ENCODE data around the gene RAPGEF4.
A peak's percentile ranks its signal among the peaks of the same experiment; 100 is the strongest.

Gene RAPGEF4

GRCh38 chr2:172967036-172967982 lies 231.7 kb downstream of the RAPGEF4 start:
- DNase-seq (ENCODE audit: low read depth in 2 of 2): no peak

- no peak for DNase-seq (ENCODE audit: low read depth in 2 of 2)
Observed at GRCh38 chr2:172968061-172968469, 232.4 kb downstream of the RAPGEF4 start.

DNA sequence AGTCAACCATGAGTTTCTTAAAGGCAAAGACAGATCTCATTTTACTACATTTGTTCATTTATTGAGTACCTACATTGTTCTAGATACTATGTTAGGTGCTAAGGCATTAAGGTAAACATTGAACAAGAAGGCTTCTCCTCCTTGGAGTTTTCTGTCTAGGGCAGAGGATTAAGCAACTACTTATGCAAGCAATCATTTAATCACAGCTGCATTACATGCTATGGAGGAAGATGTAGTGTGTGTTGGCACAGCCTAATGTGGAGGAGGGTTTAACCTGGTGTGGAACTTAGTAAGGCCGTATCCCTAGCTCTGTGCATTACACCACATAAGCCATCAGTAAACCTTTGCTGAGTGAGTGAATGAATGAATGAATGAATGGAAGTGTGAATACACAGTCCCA lies 233.5 kb downstream of the RAPGEF4 start:
- DNase-seq (ENCODE audit: low read depth in 2 of 2): no peak

DNA sequence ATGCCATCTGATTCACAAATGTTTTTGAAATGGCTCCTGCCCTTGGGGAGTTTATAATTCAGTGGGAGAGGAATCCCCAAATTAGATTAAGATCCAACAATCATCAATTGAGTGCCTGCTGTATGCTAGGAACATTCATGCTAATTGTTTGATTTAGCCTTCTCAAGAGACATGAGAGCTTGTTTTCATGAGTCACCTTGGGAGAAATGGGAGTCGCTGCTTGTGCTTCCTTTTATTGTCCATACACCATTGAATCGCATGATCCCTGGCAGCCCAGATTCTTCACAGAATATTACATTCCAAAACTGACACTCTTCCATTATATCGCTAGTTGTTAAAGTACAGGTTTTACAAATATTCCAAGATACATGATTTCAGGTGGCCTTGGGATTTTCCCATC lies 234.0 kb downstream of the RAPGEF4 start:
- no peak for DNase-seq (ENCODE audit: low read depth in 2 of 2)

- no peak for DNase-seq (ENCODE audit: low read depth in 2 of 2)
Observed at GRCh38 chr2:172970660-172971059, 235.0 kb downstream of the RAPGEF4 start.

- peak; percentile 6 to 34 for DNase-seq (ENCODE audit: low read depth in 2 of 2)
Observed at GRCh38 chr2:172972005-172972619, 236.5 kb downstream of the RAPGEF4 start.

DNA sequence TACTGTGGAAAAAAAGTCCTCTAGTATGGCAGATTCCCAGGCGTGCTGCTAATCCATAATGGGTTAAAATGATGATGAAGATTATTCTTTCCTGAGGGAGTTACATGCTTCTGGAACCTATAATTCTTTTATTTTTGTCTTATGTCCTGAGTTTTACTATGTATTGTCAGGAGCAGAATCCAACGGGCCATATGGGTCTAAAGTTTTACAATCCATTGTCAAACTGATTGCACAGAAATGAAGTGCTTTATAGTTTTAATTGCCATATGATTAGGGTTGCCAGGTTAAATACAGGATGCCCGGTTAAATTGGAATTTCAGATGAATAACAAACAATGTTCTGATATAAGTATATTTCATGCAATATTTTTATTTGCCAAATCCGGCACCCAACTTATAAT lies 239.1 kb downstream of the RAPGEF4 start:
- DNase-seq (ENCODE audit: low read depth in 2 of 2): no peak

DNA sequence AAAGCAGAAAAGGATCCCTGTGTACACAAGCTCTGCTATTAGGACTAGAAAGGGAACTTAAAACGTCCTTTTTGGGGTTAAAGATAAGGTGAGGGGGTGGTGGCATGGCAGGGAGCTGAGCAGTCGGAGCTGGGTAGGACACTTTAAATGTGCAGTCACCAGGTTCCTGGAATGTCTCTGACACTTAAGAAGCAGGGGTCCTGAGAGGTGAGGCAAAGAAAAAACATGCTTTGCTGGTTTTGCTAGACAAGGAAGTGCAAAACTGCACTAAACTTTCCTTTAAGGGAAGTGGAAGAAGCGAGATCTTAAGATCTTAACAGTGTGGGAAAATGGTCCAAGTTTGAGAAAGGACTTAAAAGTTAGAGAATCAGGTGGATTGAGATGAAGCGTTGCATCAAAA lies 240.5 kb downstream of the RAPGEF4 start:
- no peak for DNase-seq (ENCODE audit: low read depth in 2 of 2)

DNA sequence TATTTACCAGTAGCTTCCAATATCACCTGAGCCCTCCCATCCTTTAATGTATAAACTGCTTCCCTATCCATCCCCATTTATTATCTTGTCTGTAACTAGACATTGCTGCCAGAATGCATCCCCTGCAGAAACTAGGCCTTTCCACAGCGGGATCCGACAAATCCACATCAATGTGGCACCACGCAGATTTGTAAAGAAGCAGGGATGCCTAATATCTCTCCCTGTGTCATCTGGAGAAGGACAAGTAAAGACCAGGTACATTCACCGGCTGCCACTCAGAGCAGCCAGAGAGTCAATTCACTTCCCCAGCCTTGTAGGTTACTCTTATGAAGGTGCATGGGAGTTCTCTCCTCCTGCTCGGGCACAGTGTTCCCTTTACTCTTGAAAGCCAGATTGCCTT lies 241.2 kb downstream of the RAPGEF4 start:
- DNase-seq (ENCODE audit: low read depth in 2 of 2): no peak

DNA sequence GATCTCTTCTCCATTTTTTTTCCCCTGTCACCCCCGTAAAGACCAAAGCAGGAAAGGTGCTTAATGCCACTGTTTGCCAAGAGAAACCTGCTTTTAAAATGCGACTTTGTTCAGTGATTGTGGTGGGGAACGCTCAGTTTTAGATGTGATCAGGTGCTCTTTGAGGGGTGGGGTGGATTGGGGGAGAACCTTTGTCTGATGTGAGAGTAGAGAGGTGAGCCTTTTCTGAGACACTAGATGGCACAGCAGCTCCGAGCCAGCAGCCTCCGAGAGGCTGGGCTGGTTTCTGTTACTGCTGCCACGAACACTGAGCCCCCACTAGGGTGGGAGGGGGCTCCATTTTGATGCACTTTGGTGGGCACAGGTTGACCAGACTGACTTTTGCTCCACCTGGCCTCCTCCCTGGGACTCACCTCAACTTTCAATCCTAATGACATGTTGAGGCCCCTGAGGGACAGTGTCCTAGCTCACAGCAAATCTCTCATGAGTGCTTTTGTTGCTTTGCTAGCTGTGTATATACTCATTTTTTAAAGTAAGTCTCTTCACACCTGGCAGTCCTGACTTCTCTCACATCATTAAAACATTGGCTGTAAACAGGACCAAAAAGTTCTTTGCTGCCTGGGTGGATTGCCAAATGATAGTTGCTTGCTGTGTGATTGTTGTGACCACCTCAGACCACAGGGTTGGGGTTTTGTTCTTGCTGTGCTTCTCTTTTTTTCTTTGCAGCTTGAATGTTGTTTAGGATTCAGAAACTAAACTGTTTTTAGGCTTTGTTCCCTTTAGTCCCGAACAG lies 241.8 kb downstream of the RAPGEF4 start:
- DNase-seq (ENCODE audit: low read depth in 2 of 2): no peak

GRCh38 chr2:172978063-172978383 lies 242.4 kb downstream of the RAPGEF4 start:
- no peak for DNase-seq (ENCODE audit: low read depth in 2 of 2)

- no peak for DNase-seq (ENCODE audit: low read depth in 2 of 2)
Observed at GRCh38 chr2:172985139-172985892, 249.7 kb downstream of the RAPGEF4 start.

DNA sequence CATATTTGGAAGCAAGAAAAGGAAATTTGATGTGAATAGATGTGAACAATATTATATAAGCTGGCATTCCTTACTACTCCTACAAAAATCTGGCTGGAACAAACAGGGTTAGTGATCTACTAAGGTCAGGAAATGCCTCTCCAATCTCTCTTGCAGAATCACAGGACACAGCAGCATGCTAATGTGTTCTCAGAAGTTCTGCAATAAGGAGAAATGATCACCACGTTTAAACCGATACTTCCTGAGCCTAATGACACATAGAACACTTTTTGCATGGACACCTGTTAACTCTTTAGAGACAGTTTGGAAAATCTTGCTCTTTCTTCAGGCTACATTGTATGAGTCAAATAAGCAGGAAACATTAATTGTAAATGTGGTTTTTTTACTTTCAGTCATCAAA lies 250.4 kb downstream of the RAPGEF4 start:
- DNase-seq (ENCODE audit: low read depth in 2 of 2): no peak

DNA sequence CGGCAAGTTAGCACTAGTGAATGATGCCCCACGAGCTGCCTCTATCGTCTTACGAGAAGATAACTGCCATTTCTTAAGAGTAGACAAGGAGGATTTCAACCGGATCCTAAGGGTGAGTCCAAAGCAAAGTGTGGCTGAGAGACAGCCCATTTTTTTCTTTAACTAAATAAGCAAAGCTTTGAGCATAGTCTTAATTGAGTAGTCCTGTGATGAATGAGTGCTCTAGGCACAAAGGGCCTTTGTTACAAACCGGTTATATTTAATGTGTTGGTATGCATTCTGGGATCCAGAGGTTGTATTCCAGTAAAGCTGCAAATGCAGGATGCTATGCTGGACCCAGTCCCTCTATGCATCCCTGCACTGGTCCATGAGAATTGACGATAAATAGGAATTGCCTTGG lies 253.1 kb downstream of the RAPGEF4 start:
- no peak for DNase-seq (ENCODE audit: low read depth in 2 of 2)

DNA sequence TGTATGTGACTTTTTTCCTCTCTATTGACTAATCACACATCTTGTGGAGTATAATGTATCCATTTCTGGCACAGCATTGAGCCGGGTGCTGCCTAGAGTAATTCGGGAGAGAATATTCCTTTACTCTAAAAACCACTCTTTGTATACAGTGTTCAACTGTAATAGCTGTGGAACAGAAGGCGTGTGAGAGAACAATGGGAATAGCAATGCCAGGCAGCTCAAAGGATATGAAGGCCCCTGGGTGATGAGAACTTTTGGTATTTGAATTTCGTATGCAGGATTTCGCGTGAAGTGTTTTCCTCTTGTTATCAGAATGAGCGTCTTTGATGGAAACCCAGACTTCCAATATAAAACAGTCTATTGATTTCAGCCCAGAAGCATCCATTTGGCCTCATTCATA lies 255.4 kb downstream of the RAPGEF4 start:
- DNase-seq (ENCODE audit: low read depth in 2 of 2): no peak

- no peak for DNase-seq (ENCODE audit: low read depth in 2 of 2)
Observed at GRCh38 chr2:172993139-172993538, 257.5 kb downstream of the RAPGEF4 start.

DNA sequence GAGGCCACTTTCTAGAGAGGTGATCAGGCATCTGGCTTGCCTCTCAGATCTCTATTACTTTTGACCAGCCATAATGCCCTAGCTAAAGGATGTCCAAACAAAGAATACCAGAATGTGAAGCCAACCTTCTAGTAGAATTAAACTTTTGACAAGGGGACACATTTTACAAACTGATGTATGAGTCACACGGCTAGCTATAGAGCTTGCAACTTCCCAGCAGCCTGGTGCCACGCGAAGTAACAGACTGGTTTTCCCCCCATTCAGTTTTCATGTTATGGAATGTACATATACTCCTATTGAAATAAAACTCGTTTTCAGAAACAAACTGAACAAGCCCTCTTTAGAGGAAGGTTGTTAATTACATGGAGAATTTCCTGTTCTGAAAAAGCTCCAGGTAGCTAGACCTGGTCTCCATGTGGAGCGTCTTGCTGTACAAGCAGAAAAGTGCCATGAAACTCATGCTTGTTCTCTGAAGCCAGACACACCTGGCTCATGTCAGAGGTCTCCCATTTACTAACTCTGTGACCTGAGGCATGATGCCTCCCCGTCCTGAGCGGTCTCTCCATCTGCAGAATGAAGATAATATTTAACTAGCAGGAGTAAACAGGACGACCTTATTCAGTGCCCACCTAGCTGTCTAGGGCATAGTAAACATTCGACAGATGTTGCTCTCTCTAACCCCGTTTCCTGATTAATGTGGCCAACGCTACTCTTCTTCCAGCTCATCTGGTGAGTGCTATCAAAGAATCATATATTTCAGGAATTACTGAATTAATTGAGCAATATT lies 258.5 kb downstream of the RAPGEF4 start:
- DNase-seq (ENCODE audit: low read depth in 2 of 2): no peak

- DNase-seq (ENCODE audit: low read depth in 2 of 2): no peak
Observed at GRCh38 chr2:172994864-172995263, 259.2 kb downstream of the RAPGEF4 start.

DNA sequence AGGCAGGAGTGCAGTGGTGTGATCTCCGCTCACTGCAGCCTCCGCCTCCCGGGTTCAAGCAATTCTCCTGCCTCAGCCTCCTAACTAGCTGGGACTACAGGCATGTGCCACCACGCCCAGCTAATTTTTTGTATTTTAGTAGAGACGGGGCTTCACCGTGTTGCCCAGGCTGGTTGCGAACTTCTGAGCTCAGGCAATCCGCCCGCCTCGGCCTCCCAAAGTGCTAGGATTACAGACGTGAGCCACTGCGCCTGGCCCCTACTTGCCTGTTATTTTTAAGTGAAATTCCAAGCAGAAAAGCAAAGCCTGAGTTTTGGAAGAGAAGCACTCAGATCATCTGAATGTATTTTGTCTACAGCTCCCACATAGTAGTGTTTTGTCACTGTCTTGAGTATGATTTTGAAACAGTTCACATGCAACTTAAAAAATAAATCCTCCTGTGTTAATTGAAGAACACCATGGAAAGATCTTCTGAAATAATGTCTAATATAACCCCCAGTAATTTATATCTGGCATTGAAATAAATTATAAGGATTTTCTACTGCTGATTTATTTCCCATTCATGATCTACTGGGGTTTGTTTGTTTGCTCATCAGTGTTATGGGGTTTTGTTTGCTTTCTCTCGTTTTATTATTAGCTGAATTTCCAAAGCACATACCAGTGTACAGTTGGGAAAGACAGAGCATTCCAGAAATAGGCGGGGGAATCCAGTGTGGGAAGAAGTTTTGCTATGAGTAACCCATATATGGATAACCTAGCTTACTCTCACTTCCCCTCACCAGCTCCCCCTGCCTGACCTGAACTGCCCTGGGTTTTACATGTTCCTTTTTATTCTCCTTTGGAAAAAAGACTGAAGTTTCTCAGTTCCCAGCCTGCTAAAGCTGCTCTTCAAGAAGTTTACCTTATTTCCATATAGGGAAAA lies 259.9 kb downstream of the RAPGEF4 start:
- no peak for DNase-seq (ENCODE audit: low read depth in 2 of 2)

- DNase-seq (ENCODE audit: low read depth in 2 of 2): no peak
Observed at GRCh38 chr2:172996387-172996961, 260.8 kb downstream of the RAPGEF4 start.

All from activated CD4-positive, alpha-beta T cell treated with anti-CD3 and anti-CD28 coated beads for 24 hours (primary cell).